GM21367 (cell line): ENCODE results near the gene ACVR1B.

Experiments
- ATAC-seq: cut with Tn5 transposase; IDR thresholded peaks from one replicate; pipeline ENCODE4 v1.9.1; 2021; ENCODE audit not compliant: unreplicated experiment

Gene ACVR1B

GRCh38 chr12:51942501-51943000 is 8.9 kb upstream of the ACVR1B start:
- ATAC-seq: no peak

- ATAC-seq: no peak
Measured at GRCh38 chr12:51943346-51943745, 8.2 kb upstream of the ACVR1B start.

GRCh38 chr12:51944608-51945233 is 6.8 kb upstream of the ACVR1B start:
- no peak for ATAC-seq

GRCh38 chr12:51947246-51947996 is 4.1 kb upstream of the ACVR1B start:
- no peak for ATAC-seq

GRCh38 chr12:51948066-51948465 is 3.4 kb upstream of the ACVR1B start:
- ATAC-seq: no peak

- no peak for ATAC-seq
Measured at GRCh38 chr12:51949342-51950030, 2.0 kb upstream of the ACVR1B start.

GRCh38 chr12:51950682-51951198 is 759 bp upstream of the ACVR1B start:
- no peak for ATAC-seq

- ATAC-seq: no peak
Measured at GRCh38 chr12:51951843-51952722, 584 bp downstream of the ACVR1B start.

GRCh38 chr12:51953089-51953488 is 1.6 kb downstream of the ACVR1B start:
- ATAC-seq: no peak

- no peak for ATAC-seq
Measured at GRCh38 chr12:51953864-51954263, 2.4 kb downstream of the ACVR1B start.

GRCh38 chr12:51954561-51955361 is 3.3 kb downstream of the ACVR1B start:
- no peak for ATAC-seq

- ATAC-seq: no peak
Measured at GRCh38 chr12:51955702-51956101, 4.2 kb downstream of the ACVR1B start.

- ATAC-seq: no peak
Measured at GRCh38 chr12:51958542-51958941, 7.0 kb downstream of the ACVR1B start.

- ATAC-seq: no peak
Measured at GRCh38 chr12:51959211-51959610, 7.7 kb downstream of the ACVR1B start.

GRCh38 chr12:51959921-51960320 is 8.4 kb downstream of the ACVR1B start:
- ATAC-seq: no peak

- ATAC-seq: no peak
Measured at GRCh38 chr12:51960488-51960887, 9.0 kb downstream of the ACVR1B start.

- ATAC-seq: no peak
Measured at GRCh38 chr12:51960890-51961289, 9.4 kb downstream of the ACVR1B start.

- ATAC-seq: no peak
Measured at GRCh38 chr12:51961834-51962233, 10.3 kb downstream of the ACVR1B start.

GRCh38 chr12:51962737-51963136 is 11.2 kb downstream of the ACVR1B start:
- no peak for ATAC-seq

GRCh38 chr12:51963477-51963876 is 12.0 kb downstream of the ACVR1B start:
- no peak for ATAC-seq
